HG03103 (cell line): ENCODE data around the gene NTMT2.
"Not testable (repeated sequence)": the region's sequence is repeated elsewhere in the genome, so short reads cannot be mapped to it uniquely, and the experiment has no call there.

Experiments
- ATAC-seq: cut with Tn5 transposase; IDR thresholded peaks from one replicate; pipeline ENCODE4 v1.9.1; 2021; ENCODE audit warnings: low read depth; ENCODE audit not compliant: unreplicated experiment

NTMT2 gene

GRCh38 chr1:170145770-170146676 is at the start of gene NTMT2:
Gene NTMT2 (plus strand): TSS chr1:170145959. CDS start chr1:170146108, 149 bp downstream.
- ATAC-seq = no peak

DNA sequence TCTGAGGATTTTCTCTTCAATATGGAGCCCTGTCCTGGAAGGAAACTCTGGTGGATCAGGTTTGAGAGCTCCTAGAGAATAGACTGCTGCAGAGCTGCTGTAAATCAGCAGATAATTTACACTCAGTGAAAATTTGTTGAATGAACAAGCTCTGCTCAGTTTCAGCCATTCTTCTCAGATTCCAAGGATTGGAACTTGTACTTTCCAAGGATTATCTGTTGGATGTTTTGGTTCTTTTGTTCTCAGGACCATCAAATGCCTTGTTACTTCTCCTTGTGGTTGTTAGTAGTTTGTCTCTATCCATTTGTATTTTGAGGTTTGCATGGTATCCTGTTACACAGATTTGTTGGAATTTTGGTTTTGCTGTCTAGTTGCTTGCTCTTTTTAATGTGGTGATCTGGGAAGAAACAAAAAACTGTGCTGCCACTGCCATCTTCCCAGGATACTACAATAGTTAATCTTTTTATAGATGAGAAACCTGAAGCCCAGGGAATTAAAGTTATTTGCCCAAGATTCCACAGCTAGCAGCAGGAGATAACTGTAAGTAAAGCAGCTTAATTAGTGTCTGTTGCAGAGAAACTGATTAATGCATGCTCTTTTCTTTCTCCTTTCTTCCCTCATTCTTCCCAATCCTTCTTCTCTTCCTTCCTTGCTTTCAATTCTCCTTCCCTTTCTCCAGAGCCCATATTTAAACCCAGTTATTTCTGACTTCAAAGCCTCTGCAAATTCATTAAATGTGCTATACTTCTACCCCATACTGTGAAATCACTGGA is 49.6 kb upstream of the NTMT2 start:
- ATAC-seq = no peak

DNA sequence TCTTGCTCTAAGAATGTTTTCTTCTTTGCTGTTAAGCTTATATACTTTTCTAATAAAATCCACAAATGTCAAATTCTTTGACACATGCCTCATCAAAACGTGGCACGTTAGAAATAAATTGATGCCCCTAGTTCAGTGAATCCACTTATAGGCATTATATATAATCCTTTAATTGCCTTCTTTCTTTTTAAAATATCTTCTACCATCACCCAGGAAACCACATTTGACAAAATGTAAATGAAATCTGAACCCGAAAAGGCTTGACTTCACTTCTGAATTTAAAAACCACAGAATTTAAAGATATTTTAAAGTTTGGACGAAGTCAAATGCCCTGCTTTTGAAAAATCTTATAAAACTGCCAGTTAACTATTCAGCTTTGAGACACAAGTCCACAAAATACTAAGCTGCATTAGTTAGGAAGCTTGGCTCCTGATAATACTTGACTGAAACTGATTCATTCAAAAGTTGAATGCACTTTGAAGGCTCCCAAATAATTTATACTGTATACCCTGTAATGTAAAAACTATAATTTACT is 48.9 kb upstream of the NTMT2 start:
- no peak for ATAC-seq

DNA sequence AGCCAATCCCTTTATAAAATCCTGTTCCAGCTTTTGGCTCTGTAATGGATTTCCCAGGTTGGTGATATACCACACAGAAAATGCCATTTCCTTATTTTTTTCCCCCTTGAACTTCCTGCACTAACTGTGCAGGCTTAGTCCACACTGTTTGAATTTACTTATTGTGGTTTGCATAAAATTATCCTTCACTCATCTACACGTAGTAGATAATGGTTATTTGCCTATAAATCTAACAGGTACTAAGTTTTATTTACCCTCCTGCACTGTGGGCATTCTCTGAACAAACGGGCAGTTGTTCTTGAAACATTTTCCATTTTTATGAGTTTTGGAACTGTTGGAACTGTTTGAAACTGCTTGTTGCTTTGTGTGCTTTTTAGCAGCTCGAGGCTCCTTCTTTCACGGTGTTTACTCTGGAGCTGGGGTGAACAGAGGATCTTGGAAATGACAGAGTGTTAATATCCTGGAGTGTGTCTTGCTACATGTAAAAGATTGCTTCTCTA is 48.3 kb upstream of the NTMT2 start:
- ATAC-seq = no peak

DNA sequence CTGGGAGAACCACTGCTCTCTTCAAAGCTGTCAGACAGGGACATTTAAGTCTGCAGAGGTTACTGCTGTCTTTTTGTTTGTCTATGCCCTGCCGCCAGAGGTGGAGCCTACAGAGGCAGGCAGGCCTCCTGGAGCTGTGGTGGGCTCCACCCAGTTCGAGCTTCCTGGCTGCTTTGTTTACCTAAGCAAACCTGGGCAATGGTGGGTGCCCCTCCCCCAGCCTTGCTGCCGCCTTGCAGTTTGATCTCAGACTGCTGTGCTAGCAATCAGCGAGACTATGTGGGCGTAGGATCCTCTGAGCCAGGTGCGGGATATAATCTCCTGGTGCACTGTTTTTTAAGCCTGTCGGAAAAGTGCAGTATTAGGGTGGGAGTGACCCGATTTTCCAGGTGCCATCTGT is 32.6 kb upstream of the NTMT2 start:
- ATAC-seq = not testable (repeated sequence)

GRCh38 chr1:170114906-170115305 is 30.9 kb upstream of the NTMT2 start:
- no peak for ATAC-seq

DNA sequence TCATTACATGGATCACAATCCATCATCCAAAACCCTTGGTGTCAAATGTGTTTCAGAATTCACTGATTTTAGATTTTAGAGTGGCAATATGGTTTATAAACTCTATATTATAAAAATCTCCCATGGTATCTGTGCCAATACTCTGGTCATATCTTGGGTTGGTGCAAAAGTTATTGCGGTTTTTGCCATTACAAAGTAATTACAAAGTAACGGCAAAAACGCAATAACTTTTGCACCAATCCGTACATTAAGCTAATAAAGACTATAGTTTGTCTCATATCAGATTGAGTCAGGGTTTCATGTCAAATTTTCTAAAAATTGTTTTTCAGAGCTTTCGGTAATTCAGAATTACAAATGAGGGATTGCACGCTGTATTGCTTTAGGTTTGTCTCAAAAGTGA is 23.4 kb upstream of the NTMT2 start:
- no peak for ATAC-seq

DNA sequence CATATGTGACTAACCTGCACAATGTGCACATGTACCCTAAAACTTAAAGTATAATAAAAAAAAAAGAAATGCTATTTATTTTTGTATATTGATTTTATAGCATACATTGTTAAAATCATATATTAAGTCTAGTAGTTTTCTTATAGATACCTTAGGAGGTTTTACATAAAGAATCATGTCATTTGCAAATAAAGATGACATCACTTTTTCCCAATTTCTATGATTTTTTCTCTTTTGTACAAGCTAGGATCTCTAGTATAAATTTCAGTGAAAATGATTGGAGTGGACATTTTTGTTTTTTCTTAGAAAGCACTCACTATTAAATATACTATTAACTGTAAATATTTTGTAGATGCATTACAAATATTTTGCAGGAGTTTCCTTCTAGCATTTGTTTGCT is 20.5 kb upstream of the NTMT2 start:
- no peak for ATAC-seq

DNA sequence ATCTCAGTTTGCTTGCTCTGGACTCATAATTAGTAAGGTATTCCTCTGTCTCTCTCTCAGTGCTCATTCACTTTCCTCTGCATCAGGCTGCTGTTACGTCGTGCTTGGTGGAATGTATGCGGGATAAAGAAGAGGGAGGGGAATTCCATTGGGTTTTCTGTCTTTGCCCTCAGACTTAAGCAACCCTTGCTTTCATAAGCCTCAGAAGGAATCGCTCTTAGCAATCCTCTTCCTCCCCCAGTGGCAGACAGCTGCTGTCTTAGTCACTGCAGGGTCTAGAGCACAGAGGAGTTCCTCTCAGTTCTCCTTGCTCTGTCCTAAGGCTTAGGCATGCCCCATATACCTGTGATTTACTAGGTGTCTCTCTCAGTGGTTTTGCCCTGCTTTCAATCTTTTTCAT is 19.1 kb upstream of the NTMT2 start:
- peak; percentile 98 for ATAC-seq

DNA sequence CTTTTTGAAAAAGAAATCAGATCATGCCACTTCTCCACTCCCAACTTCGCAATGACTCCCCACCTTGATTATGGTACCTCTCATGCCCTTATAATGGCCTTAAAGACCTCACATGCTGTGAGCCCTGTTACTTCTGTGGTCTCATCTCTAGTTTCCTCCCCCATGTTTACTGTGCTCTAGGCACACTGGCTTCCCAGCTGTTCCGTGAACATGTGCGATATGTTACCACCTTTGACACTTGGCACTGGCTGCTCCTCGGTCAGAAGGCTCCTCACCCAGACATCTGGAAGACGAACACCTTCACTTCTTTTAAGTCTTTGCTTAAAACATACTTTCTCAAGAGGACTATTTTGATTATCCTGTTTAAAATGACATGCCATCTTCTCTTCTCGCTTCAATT is 14.3 kb upstream of the NTMT2 start:
- no peak for ATAC-seq

- no peak for ATAC-seq
Observed at GRCh38 chr1:170131984-170132383, 13.8 kb upstream of the NTMT2 start.

- no peak for ATAC-seq
Observed at GRCh38 chr1:170133766-170134495, 11.8 kb upstream of the NTMT2 start.

DNA sequence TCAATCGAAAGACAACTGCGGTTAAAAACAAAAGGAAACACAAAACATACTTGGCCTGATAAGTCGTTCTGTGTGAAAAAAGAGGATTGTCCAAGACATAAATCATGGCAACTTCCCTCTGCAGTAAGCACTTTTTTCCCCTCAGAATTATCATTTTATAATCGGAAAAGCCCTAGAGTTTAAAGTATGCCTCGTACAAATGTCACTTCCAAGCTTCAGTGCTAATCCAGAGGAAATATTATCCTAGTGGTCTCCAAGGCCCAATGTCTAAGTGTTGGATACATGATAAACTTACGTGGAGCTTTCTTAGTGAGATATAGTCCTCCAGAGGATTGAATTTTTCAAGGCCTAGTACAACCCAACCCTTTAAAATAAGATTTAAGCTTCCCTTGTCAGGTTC is 11.2 kb upstream of the NTMT2 start:
- no peak for ATAC-seq

GRCh38 chr1:170140371-170140770 is 5.4 kb upstream of the NTMT2 start:
- no peak for ATAC-seq

DNA sequence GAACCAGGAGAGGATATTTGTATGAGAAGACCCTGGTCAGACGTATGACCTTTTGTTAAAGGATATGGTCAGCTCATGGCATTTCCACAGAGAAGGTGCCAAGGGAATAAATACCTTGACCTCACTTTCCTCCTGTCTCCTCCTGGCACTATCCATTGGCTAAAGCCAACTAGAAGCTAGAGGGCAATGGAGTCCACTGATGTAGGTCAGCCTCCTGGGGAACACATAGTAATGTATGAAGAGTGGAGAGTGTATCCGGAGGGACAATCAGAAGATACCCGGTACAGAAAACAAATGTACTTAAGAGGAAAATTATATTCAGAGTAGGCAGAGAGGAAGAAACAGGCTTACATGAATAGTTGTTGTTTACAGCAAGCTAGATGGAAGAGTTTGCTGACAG is 698 bp upstream of the NTMT2 start:
- ATAC-seq = no peak

DNA sequence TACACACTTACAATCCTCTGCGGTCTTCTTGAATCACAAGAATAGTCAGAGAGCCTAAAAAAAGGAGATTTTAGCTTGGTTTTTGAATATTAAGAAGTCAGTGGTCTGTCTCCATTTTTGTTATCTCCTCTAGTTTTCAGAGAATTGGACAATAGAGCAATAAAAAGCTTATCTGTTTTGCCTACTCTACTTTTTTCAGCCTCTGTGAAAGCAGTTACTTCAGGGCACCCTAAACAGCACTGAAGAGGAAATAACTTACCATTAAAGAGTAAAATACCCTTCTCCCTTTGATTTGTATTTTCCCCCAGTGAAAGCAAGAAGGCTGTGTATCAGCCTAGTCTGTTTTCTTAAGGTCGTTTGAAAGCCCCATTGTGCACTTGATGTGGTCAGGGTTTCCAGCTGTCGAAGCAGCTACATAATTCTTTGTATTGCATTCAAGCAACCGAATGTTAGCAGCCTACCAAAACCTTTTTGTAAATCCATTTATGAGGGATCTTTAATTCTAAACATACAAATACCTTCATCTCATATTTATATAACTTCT is 1.0 kb downstream of the NTMT2 start:
- no peak for ATAC-seq

- ATAC-seq = no peak
Observed at GRCh38 chr1:170149241-170149640, 3.5 kb downstream of the NTMT2 start.

DNA sequence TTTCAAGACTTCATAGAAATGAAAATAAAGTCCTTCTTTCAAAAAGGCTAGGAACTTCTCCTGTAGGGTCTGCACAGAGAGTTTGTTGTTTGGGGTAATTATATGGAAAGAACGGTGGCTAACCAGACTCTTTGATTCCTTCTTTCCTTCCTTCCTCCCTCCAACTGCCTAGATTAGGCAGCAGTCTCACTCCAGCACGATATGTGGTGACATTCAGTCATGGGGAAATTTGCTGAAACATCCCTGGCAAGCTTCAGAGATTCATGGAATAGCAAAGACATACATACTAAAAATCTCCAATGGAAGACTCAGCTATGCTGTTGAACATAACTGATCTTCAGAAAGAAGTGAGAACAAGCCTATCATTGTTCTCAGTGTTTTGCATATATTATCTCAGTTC is 4.3 kb downstream of the NTMT2 start:
- no peak for ATAC-seq

GRCh38 chr1:170150921-170151320 is 5.2 kb downstream of the NTMT2 start:
- ATAC-seq = no peak

GRCh38 chr1:170153417-170153816 is 7.7 kb downstream of the NTMT2 start:
- ATAC-seq = no peak
